Raji (cell line): ENCODE measurements around the gene ARHGAP6.

Experiments
- POLR2A ChIP-seq: IDR thresholded peaks from 2 replicates; pipeline ENCODE4 v1.6.1; 2011; ENCODE audit warnings: low read depth, low read length, control low read depth; ENCODE audit not compliant: insufficient read depth

Gene ARHGAP6

DNA sequence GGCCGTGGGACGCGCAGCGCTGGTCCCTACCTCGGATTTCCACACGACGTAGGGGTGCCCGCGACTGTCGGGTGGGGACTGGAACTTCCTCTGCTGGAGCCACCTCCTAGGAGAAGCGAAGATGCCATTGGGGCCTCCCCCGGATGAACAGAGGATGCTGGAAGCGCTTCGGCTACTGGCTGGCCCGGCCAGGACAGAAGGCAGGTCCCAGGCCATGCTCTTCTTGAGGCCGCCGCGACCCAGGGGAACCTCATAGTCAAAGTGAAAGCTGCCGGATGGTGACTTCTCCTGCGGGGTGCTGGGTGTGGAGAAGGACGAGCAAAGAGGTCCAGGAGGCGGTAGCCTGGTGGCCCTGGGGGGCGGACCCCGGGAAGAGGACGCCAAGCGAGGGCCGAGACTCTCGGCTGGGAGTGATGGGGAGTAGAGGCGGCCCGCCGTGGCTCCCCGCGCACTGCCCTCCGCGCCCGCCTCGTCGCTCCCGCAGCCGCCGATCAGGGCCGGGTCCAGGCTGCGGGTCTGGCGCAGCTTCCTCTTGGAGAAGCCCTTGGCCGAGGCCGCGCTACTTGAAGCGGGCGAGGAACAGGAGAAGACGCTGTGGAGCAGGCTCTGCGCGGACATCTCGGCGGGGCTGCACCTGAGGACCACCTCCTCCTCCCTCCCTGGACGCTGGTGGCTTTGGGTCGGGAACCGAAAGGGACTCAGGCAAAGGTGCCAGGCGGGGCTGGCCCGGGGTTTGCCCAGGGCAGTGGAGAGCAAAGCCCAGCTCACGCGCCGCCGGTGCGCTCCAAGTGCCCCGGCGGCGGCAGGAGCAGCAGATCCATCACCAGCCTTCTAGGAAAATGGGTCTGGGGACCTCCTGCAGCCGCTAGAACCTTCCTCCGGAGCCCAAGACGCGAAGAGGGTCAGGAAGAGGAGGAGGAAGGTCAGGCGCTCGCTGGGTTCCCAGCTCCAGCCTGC lies 1.2 kb downstream of the ARHGAP6 start:
- TF ChIP-seq POLR2A, result no peak

DNA sequence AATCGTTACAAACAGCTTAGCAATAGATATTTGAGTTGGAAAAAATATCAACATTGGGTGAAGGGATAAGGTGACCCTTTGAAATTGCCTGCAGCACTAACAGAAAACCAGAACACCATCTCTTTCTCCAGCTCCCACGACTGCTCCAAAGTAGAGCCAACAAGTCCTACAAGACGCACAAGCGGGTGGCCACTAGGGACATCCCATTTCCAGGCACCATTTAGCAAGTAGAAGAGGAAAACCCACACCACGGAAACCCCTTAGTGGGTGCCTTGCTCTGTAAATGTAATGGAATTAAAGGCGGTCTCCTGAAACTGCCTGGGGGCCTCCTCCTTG lies 1.9 kb downstream of the ARHGAP6 start:
- no peak for TF ChIP-seq POLR2A

DNA sequence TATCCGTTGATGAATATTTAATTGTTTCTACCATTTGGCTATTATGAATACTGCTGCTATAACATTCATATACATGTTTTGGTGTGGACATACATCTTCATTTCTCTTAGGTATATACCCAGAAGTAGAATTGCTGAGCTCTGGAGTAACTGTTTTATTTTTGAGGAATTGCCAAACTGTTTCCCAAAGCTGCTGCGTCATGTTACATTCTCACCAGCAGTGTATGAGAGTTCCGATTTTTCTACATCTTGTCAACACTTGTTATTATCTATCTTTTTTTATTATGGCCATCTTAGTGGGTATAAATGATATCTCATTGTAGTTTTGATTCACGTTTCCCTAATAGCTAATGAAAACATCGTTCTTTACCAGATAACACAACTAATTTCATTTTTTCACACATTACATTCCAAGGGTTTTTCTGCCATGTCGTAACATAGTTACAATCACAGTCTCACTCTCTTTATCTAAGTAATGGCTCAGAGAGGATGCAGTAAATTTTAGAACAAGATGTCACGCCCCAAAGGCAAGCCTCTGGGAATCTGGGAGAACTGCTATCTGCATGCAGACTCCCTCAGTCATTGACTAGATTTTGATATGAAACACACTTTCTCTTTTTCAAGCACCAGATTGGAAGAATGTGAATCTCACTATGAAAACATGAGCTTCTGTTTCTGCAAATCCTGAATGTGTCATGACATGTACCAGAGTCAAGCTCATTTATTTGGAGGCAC lies 10.3 kb downstream of the ARHGAP6 start:
- TF ChIP-seq POLR2A, result no peak

DNA sequence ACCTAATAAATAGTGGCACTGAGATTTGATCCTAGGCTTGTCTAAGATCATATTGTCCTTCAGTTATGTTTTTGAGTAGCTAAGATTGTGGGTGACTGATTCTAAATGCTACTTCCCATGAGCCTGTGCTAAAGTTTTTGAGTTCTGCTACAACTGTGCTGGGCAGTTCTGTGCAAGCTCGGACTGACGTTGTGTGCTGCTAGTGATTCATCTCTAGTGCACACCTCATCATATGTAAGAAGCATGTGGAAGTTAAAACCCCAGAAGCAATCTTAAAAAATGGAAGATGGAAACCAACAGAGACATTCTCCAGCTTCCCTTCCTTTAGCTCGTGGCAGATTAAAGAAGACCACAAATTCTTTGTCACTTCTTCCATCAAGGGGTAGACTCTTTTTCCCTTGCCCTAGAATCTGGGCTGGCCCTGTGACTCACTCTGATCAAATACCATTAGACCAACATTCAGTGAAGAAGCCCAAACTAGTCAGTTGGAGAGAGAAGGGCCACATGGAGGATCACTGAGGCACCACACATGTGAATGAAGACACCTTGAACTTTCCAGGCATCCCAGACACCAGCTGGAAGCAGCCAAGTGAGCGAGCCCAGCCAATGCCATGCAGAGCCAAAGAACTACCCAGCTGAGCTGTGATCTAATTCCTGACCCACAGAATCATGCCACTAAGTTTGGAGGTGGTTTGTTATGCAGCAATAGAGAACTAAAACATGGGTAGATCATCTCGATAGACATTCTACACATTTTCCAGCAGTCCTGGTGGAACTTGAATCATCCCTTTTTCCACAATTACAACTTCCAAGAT lies 16.8 kb downstream of the ARHGAP6 start:
- TF ChIP-seq POLR2A, result no peak

DNA sequence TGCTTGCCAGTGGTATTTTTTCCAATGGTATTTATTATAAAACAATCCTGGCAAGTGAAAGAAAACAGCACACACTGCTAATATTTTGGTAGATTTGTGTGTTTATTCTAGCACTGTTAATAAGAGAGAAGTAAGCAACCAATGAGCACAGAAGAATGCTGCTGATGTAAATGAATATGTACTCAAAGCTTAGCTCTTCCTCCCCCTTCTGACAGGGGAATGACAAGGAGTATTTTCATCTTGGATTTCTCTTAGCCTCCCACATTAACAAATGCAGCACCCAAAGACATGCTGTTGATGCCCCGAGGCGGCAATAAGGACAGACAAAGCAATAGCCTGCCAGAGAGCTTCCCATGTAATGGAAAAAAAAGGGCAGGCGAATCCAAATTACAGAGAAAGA lies 18.6 kb downstream of the ARHGAP6 start:
- TF ChIP-seq POLR2A, result no peak

DNA sequence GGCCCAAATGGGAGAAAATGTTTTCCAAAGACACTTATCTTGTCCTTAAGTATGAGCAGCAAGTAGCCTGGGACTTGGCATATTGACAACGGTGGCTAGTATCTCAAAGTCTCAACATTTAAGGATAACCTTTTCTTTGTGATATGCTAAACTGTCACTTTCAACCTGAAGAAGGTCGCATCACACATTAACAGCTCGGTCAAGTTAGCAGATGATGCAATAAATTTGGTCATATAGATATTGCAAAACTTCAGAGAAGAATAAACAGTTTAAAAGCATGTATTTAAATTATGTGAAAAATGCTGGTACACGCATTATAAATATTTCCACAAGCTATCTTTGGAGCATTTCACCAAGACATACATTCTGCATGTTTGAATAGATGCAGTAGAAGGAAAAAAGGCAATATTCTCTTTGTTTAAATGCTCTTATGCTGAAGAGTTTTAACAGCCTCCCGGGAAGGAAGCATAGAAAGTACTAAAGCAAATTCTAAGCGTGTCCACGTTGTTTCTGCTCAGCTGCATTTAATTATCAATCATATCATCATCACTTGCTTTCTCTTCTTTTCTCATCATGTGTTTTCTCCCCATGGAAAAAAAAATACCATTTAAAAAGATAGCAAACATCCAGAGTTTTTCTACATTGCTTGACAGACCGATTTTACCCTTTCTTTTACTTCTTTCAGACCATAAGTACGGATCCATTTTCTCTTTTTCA lies 24.2 kb downstream of the ARHGAP6 start:
- no peak for TF ChIP-seq POLR2A

DNA sequence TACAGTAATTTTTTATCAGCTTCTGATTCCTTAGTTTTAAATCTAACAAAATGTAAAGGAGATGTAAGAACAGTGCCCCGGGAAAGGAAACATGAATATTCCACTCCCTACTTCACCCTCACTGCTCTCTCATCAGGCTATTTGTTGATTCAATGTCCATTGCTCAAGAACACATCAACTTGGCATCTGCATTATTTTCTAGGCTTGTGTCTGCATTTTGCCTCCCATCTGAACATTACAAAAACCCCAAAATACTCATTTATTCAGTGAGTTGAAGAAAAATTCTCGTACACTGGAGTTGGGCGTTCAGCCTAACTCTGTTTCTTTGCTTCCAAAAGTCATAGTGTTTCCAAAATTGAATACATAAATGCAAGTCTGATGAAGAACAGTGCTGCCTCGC lies 25.6 kb downstream of the ARHGAP6 start:
- no peak for TF ChIP-seq POLR2A

DNA sequence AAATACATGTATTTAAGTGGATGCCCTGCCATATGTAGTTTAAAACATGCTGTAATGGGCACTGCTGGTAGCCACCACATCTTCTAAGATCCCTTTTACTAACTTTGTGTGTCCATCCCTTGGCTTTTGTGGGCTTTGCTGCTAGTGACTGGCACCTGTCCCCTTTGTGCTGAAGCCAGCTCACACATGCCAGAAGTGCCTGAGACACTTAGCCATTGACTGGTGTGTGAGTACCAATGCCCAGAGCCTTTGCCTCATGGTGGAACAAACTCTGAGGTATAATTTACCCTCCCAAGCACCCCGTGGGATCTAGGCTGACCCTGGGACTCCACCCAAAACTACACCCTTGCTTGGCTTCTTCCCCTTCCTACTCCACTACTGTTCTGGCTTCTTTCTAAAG lies 33.0 kb downstream of the ARHGAP6 start:
- TF ChIP-seq POLR2A, result no peak

DNA sequence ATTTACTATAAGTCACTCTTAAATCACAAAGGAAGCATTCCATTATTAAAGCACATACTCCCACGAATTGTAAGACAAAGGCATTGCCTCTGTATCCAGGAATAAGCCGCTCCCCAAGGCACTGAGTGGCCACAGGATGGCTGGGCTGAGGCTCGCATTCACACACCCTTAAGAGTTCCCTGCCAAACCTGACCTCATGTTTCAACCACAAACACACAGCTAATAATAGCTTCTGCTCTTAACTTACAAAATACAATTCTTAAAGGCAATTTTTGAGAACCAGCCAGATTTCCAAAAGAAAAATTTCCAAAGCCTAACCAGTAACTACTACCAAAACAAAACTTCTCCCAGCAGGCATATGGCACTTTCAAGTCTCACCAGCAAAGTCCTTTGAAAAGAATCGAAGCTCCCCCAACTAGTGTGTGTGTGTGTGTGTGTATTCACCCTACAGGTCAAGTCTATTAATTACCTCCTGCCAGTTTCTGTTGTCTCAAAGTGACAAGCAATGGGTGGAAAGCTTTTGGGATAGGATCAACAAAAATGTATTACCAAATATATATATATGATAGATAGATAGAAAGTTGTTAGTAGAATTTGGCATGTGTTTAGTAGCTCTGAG lies 36.0 kb downstream of the ARHGAP6 start:
- no peak for TF ChIP-seq POLR2A

DNA sequence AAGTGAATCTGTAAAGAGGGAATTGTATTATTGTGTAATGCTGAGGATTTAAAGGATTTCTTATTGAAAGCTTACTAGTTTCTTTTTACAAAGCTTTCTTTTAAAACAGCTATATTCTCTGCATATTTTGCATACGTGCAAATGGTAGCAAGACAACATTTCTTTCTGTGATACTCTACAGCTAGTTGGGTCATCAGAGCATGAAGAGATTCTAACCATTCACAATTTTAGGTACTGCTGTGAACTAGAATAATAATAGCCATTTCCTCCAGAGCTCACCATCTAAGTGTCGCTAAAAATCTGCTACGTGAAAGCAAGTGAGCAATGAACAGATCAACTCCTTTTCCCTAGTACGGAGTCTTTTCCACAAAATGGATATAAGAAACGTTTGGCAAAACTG lies 37.3 kb downstream of the ARHGAP6 start:
- TF ChIP-seq POLR2A, result no peak

DNA sequence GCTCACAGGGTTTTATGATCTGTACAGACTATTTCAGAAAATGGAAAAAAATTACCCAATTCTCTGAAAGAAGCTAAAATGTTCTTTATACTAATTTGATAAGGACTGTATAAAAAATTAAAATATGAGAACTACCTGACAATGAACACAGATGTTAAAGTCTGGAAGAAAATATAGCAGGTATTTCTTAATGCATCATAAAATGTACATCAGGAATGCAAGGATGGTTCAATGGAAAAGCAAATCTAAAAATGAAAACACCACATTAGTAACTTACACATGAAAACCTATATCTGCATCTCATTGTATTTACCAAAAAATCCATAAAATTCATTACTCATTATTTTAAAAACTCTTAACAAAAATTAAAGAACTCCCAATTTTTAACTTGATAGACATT lies 39.4 kb downstream of the ARHGAP6 start:
- TF ChIP-seq POLR2A, result no peak

DNA sequence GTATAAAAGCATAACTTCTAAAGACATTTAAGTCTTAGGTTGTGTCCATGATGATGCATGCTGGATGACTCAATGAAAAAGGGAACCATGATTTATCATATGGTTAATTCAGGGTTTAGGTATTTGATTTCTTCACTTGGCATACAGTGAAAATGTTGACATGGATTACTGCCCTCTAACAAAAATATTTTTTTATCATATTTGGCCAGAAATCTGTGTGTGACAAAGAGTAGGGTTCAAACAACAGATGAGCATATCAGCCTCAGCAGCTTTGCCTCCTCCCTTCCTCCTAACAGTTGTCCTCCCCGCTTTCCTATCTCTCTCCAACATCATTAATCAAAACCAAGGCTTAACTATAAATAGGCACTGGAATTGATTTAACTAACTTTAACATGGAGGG lies 46.3 kb downstream of the ARHGAP6 start:
- TF ChIP-seq POLR2A, result no peak

DNA sequence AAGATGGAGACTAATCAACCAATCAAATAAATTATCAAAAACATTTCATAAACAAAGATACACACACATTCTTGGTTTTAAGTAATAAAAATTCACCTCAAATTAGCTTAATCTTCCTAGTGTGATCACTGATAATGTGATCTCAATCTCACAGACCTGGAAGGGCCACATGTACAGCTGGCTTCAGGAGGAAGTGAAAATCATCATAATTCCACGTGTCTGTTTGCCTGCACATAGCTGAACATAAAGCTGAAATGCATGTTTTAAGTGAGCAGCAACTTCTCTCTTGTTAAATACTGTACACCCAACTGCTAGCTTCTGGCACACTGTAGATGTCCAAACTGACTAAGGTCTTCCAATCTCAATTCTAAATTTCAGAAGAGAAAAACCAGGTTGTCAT lies 53.8 kb downstream of the ARHGAP6 start:
- TF ChIP-seq POLR2A, result no peak

DNA sequence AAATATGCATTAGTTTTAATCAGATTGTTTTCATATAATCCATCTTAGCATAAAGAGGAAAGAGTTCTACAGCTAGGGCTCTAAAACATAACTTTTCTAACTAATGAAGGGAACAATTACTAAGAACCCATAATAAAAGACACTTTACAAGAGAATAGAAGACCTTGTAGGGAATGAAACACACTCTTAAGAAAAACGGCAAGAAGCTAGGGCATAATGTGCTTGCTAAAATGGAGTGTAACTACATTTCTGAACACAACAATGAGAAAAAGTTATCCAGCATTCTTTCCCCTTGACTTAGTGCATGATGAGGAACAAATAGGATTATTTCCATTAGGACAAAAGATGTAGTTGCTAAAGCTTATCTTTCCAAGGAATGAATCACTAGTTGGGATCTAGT lies 54.6 kb downstream of the ARHGAP6 start:
- no peak for TF ChIP-seq POLR2A

DNA sequence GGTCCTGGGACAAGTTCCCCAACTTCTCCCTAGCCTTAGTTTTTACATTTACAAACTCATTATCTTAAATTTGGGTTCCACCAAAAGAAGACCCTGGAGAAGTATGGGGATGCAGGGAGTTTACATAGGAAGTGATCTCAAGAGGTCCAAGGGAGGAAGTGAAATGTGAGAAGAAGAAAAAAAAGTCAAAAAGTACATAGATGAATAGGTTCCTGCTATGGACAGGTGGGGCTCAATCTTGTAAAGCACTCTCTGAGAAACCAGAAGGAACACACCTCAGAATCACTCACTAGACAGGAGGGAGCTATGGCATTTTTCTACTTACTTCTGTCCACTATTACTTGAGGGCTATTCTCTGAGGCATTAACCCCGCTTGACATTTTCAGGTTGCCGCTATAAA lies 56.6 kb downstream of the ARHGAP6 start:
- no peak for TF ChIP-seq POLR2A

DNA sequence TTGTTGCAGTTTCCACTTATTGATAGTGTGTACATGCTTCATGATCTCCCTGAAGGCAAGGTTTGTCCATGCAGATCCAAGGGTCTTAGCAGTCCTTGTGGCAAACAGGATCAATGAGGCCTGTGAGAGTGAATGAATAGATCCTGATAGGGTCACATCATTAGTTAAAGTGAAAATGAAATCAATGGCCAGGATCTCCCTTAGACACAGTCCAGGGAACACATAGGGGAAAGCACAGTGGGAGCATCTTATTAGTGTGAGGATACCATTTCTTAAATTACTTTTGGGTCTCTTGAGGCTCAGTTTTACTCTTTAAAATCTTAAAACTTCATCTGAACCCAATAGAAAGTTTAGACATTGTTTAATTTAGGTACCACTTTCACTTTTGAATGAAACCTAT lies 59.3 kb downstream of the ARHGAP6 start:
- TF ChIP-seq POLR2A, result no peak
